Measurements from ENCODE around the gene DBNDD1. TPM values are rescaled to one million over a fixed set of nuclear protein-coding genes. Genes with fewer than 3 reads are reported as not detected.
A peak's percentile ranks its signal among the peaks of the same experiment; 100 is the strongest.
"Not testable (repeated sequence)": the region's sequence is repeated elsewhere in the genome, so short reads cannot be mapped to it uniquely, and the experiment has no call there.

Gene DBNDD1
- total RNA-seq, 6 experiments from 2014 or later = 2.6 to 17.5 (median 7.6) TPM

DNA sequence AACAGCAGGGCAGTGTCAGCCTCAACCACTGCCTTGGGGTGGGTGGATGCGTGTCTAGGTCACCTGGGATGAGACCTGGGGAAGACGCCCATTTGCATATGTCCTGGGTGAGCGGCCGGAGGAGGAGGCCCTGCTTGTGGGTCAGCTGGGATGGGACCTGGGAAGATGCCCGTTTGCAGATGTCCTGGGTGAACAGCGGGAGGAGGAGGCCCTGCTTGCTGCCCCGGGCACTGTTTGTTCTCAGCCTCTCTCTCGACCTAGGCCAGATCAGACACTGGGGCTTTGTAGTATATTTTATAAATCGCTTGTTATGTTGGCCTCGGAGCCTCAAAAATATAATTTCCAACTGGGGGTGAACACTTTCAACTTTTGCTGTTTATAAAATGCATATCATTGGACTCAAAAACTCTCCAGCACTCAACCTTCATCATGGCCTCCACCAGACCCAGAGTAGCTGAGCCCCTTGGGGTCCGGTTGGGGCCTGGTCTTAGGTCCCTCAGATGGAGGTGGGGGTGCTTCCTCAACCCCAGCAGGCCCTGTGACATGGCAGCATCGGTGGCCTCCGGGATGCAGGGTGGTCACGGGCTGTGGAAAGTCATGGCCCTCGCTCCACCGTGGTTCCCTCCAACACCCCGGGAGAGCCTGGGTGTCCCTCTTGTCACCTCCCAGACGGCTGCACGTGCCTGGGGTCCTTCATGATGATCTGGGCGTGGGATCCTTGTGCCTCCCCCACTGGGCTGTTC, 17.3 kb downstream of the DBNDD1 start:
- no peak for ATAC-seq
- intact Hi-C loops (cut with DNase I) = no loop called here
- H3K4me1 ChIP-seq = no peaks in the 10 kb centered on the region

DNA sequence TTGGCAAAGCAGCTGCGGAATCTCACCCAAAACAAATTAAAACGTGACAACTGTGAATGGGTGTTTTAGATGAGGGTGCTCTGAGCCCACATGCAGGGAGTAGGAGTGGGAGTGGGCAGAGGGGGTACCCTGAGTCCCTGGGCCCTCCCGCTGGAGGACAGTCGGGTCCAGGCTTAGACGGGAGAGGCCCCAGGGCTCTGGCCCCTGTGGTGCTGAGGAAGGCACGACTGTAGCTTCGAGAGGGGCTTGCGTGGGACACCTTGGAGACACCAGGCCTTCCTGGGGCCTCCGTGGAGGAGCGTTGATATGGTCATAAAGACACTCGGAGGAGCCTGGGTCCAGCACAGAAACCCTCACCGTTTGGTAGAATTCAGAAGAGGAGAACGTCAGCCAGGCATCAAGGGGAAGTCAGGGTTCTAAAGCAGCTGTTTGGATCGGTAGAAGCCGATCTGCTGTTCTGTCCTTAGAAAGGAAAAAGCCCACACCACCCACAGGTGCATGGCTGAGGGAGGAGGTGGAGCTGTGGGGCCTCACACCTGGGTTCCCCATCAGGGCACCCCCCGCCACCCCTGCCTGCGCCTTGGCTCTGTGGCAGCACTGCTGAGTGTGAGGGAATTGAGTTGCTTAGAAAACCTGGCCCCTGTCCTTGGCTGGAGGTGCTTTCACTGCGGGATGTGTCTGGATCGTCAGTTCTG, 18.4 kb downstream of the DBNDD1 start:
- Histone ChIP-seq H3K9me3 (no peaks in the 10 kb centered on the region), H3K4me1 (no peaks in the 10 kb centered on the region), H3K27me3 (no peaks in the 10 kb centered on the region), H3K4me3 (no peak overlapping the region), H3K36me3 (no peaks in the 10 kb centered on the region), H3K27ac (no peak overlapping the region)
- peak in 1 of 4 donors; percentile 21 for ATAC-seq
- DNase-seq = no peak
- 63% methylated on average over 1 of the region's 19 CpGs for whole genome bisulfite sequencing (ENCODE audit: insufficient coverage, low coverage, low lambda C conversion rate, missing lambda C conversion rate)
- intact Hi-C loops (cut with DNase I) = no loop called here
- no peak for TF ChIP-seq POLR2A (IDR thresholded peaks at IDR 0.05)
- TF ChIP-seq, protein P1, sequence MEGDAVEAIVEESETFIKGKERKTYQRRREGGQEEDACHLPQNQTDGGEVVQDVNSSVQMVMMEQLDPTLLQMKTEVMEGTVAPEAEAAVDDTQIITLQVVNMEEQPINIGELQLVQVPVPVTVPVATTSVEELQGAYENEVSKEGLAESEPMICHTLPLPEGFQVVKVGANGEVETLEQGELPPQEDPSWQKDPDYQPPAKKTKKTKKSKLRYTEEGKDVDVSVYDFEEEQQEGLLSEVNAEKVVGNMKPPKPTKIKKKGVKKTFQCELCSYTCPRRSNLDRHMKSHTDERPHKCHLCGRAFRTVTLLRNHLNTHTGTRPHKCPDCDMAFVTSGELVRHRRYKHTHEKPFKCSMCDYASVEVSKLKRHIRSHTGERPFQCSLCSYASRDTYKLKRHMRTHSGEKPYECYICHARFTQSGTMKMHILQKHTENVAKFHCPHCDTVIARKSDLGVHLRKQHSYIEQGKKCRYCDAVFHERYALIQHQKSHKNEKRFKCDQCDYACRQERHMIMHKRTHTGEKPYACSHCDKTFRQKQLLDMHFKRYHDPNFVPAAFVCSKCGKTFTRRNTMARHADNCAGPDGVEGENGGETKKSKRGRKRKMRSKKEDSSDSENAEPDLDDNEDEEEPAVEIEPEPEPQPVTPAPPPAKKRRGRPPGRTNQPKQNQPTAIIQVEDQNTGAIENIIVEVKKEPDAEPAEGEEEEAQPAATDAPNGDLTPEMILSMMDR (IDR thresholded peaks at IDR 0.05) = no peak

More for the DNA sequence above, 17.3 kb downstream of the DBNDD1 start:
- no peak overlapping the region for H3K4me3 ChIP-seq
- H3K27ac ChIP-seq = no peak overlapping the region
- no peaks in the 10 kb centered on the region for H3K36me3 ChIP-seq
- no peaks in the 10 kb centered on the region for H3K9me3 ChIP-seq
- TF ChIP-seq, protein P1 (IDR thresholded peaks at IDR 0.05) = no peak
- no peak for TF ChIP-seq POLR2A (IDR thresholded peaks at IDR 0.05)
- 79% methylated on average over 8 of the region's 20 CpGs for WGBS (ENCODE audit: insufficient coverage, low coverage, low lambda C conversion rate, missing lambda C conversion rate)
- no peaks in the 10 kb centered on the region for H3K27me3 ChIP-seq
- no peak for DNase-seq

DNA sequence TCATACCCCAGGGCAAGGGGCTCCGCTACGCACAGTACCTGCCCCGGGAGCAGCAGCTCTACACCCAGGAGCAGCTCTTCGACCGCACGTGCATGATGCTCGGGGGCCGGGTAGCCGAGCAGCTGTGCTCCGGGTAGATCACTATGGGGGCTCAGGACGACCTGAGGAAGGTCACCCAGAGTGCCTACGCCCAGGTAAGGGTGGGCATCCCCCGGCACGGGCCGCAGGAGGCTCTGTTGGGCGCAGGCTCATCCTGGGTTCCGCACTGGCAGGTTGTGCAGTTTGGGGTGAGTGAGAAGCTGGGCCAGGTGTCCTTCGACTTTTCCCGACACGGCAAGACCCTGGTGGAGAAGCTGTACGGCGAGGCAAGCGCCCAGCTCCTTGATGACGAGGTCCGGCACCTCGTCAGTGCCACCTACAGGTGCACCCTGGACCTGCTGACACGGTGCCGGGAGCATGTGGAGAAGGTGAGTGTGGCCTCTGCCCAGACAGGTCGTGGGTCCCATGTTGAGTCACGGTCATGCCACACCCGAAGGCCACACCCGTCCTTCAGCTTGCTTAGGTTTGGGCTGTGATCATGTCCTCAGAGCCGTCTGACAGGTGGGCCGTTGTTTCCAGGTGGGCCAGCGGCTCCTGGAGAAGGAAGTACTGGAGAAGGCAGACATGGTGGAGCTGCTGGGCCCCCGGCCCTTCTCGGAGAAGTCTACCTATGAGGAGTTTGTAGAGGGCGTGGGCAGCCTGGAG, 19.3 kb downstream of the DBNDD1 start:
- WGBS (ENCODE audit: insufficient coverage, low coverage, low lambda C conversion rate, missing lambda C conversion rate) = 92% methylated on average over 11 of the region's 38 CpGs
- ATAC-seq (peak in 1 of 4 donors; percentile 18), DNase-seq (no peak)
- H3K27me3 ChIP-seq = no peaks in the 10 kb centered on the region
- H3K4me3 ChIP-seq = no peak overlapping the region
- no peak for TF ChIP-seq POLR2A (IDR thresholded peaks at IDR 0.05)
- TF ChIP-seq, protein P1 (IDR thresholded peaks at IDR 0.05) = no peak
- no peak overlapping the region for H3K27ac ChIP-seq
- H3K36me3 ChIP-seq = no peaks in the 10 kb centered on the region
- no peaks in the 10 kb centered on the region for H3K9me3 ChIP-seq
- no peaks in the 10 kb centered on the region for H3K4me1 ChIP-seq
- intact Hi-C loops (cut with DNase I) = no loop called here

DNA sequence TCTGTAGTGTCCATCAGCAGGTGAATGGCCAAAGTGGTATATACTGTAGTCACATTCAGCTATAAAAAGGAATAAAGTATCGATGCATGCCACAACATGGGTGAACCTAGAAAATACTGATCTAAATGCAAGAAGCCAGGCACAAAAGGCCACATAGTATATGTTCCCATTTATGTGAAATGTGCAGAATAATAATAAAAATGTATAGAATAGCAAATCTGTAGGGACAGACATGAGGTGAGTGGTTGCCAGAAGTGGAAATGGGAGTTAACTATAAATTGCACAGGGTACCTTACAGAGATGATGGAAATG, 23.1 kb downstream of the DBNDD1 start:
- no peak overlapping the region for H3K27ac ChIP-seq
- no peaks in the 10 kb centered on the region for H3K27me3 ChIP-seq
- DNase-seq (no peak), ATAC-seq (no peak)
- intact Hi-C loops (cut with DNase I) = no loop called here
- peaks cover 0 to 9% (median 2%) of the 10 kb centered on the region in 4 donors for H3K36me3 ChIP-seq
- H3K4me3 ChIP-seq = no peak overlapping the region
- no peaks in the 10 kb centered on the region for H3K9me3 ChIP-seq
- no peaks in the 10 kb centered on the region for H3K4me1 ChIP-seq
- 91% methylated on average over 1 of the region's 1 CpG for WGBS (ENCODE audit: insufficient coverage, low coverage, low lambda C conversion rate, missing lambda C conversion rate)
- no peak for TF ChIP-seq POLR2A (IDR thresholded peaks at IDR 0.05)
- TF ChIP-seq, protein P1 (IDR thresholded peaks at IDR 0.05) = no peak

DNA sequence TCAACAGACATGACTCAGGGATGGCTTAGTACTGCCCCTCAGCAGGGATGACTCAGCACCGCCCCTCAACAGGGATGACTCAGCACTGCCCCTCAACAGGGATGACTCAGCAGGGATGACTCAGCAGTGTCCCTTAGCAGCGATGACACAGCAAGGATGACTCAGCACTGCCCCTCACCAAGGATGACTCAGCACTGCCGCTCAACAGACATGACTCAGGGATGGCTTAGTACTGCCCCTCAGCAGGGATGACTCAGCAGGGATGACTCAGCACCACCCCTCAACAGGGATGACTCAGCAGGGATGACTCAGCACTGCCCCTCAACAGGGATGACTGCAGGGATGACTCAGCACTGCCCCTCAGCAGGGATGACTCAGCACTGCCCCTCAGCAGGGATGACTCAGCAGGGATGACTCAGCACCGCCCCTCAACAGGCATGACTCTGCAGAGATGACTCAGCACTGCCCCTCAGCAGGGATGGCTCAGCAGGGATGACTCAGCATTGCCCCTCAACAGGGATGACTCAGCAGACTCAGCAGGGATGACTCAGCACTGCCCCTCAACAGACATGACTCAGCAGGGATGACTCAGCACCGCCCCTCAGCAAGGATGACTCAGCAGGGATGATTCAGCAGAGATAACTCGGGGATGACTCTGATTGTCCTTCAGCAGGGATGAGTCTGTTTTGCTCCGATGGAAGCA, 23.6 kb downstream of the DBNDD1 start:
- H3K27ac ChIP-seq; H3K9me3 ChIP-seq; H3K36me3 ChIP-seq; H3K27me3 ChIP-seq; H3K4me1 ChIP-seq; intact Hi-C loops (cut with DNase I); H3K4me3 ChIP-seq; ATAC-seq; DNase-seq: not testable (repeated sequence)
- WGBS (ENCODE audit: insufficient coverage, low coverage, low lambda C conversion rate, missing lambda C conversion rate) = 58% methylated on average over 3 of the region's 7 CpGs

DNA sequence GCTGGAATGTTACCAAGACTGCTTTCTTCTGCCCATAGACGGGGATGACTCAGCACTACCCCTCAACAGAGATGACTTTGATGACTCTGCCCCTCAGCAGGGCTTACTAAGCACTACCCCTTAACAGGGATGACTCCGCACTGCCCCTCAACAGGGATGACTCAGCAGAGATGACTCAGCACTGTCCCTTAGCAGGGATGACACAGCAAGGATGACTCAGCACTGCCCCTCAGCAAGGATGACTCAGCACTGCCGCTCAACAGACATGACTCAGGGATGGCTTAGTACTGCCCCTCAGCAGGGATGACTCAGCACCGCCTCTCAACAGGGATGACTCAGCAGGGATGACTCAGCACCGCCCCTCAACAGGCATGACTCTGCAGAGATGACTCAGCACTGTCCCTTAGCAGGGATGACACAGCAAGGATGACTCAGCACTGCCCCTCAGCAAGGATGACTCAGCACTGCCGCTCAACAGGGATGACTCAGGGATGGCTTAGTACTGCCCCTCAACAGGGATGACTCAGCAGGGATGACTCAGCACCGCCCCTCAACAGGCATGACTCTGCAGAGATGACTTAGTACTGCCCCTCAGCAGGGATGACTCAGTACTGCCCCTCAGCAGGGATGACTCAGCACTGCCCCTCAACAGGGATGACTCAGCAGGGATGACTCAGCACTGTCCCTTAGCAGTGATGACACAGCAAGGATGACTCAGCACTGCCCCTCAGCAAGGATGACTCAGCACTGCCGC, 24.4 kb downstream of the DBNDD1 start:
- peak in 2 of 4 donors; percentile 10 to 50 for ATAC-seq
- intact Hi-C loops (cut with DNase I); H3K36me3 ChIP-seq; H3K27me3 ChIP-seq; H3K4me1 ChIP-seq; DNase-seq; H3K27ac ChIP-seq; H3K9me3 ChIP-seq; H3K4me3 ChIP-seq: not testable (repeated sequence)
- 36% methylated on average over 2 of the region's 8 CpGs for WGBS (ENCODE audit: insufficient coverage, low coverage, low lambda C conversion rate, missing lambda C conversion rate)
